ENCODE results near the gene SSBP4.
A peak's percentile ranks its signal among the peaks of the same experiment; 100 is the strongest.

GRCh38 chr19:18417250-18418028, 1.8 kb upstream of the SSBP4 start:
- TF ChIP-seq RAD21 (IDR thresholded peaks at IDR 0.05; ENCODE audit: low read depth) (no peak), CTCF (IDR thresholded peaks at IDR 0.05 in 2 of 3, conservative IDR thresholded peaks at IDR 0.05 in 1 of 3; ENCODE audit: borderline replicate concordance in 1 of 3, insufficient read depth in 1 of 3, low read depth in 2 of 3, low read length in 2 of 3) (no peak), POLR2AphosphoS5 (IDR thresholded peaks at IDR 0.05; ENCODE audit: low read depth, low read length) (peak; percentile 59), POLR2A (IDR thresholded peaks at IDR 0.05; ENCODE audit: borderline replicate concordance, extremely low read depth, insufficient read depth, insufficient read length) (no peak), CEBPB (IDR thresholded peaks at IDR 0.05; ENCODE audit: low read depth) (no peak), EZH2phosphoT487 (IDR thresholded peaks at IDR 0.05; ENCODE audit: borderline replicate concordance) (no peak), EZH2 (IDR thresholded peaks at IDR 0.05) (no peak), ELF1 (IDR thresholded peaks at IDR 0.05; ENCODE audit: borderline replicate concordance, low read depth) (no peak), ZNF274 (IDR thresholded peaks at IDR 0.05; ENCODE audit: low read depth, low read length) (no peak)

Data from HCT116 (cell line).